ENCODE results near the gene LLCFC1. TPM values are rescaled to one million over a fixed set of nuclear protein-coding genes. Genes with fewer than 3 reads are reported as not detected.

The LLCFC1 gene
- total and polyA plus RNA-seq, 2 of the 13 experiments (the other 11 are each of a cell fraction or from before 2014, with no cell fraction given): not detected

DNA sequence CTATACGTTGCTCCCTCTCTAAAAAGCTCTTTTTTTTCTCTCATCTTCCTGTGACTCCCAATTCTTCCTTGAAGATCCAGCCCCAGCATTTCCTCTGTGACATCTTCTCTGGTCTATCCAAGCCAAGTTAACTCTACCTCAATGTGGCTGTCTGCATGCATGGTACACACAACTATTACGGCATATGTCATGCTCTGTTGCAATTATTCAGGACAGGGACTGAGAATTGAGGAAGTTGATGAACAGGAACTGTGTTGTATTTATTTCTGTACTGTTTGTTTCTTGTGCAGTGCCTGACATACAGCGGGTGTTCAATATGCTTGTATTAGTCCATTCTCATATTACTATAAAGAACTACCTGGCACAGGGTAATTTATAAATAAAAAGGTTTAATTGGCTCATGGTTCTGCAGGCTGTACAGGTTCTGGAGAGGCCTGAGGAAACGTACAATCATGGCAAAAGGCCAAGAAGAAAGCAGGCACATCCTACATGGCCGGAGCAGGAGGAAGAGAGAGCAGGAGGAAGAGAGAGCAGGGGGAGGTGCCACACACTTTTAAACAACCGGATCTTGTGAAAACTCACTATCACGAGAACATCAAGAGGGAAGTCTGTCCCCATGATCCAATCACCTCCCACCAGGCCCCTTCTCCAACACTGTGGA, 12.1 kb upstream of the LLCFC1 start (continued):
- TF ChIP-seq ZBTB3 (CRISPR knock-in tag; IDR thresholded peaks at IDR 0.05; ENCODE audit: borderline replicate concordance, low read depth): no peak

DNA sequence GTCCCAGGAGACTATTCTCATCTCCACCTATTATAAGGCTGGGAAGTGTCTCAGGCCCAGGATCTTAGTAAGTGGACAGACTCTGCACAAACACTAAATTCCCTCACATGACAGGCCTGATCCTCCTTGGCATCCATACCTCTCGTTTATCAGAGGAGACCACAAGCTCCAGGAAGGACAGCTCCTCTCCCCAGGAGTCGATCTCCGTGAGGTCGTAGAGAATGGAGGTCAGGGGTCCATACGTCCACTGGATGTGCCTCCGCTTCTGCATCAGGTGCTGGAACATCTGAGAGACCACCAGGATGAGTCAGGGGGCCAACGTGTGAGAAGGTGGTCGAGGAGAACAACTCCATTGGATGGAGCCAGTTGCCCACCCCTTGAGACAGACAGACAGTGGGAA, 11.3 kb upstream of the LLCFC1 start:
- in situ Hi-C loops (cut with HindIII; ENCODE audit: extremely low pct_ligation_motif_present, low pct_unique_long_range_greater_than_20kb) (no loop called here), intact Hi-C loops (cut with micrococcal nuclease; ENCODE audit: unreplicated experiment) (no loop called here)
- Histone ChIP-seq H3K4me2 (ENCODE audit: low read depth, low read length) (no peak overlapping the region), H3K36me3 (replicated peaks in 1 of 2; ENCODE audit: control insufficient read depth in 1 of 2, insufficient read depth in 2 of 2, low read length in 2 of 2) (no peaks in the 10 kb centered on the region), H3K27me3 (ENCODE audit: control insufficient read depth in 1 of 2, insufficient read depth in 2 of 2, low read length in 2 of 2) (no peaks in the 10 kb centered on the region), H3K9me3 (ENCODE audit: low read length) (no peaks in the 10 kb centered on the region), H3K4me3 (replicated peaks in 1 of 3; ENCODE audit: insufficient read depth in 1 of 3, low read depth in 2 of 3, low read length in 3 of 3) (no peak overlapping the region), H3K27ac (ENCODE audit: extremely low read length, insufficient read depth, low read length) (no peak overlapping the region), H4K20me1 (ENCODE audit: insufficient read depth, low read length) (no peaks in the 10 kb centered on the region), H3K79me2 (ENCODE audit: insufficient read depth, low read length) (no peaks in the 10 kb centered on the region), H3K9ac (ENCODE audit: insufficient read depth, low read depth, low read length) (no peak overlapping the region), H2AFZ (ENCODE audit: low read length) (no peak overlapping the region), H3K4me1 (ENCODE audit: insufficient read depth, low read length) (no peaks in the 10 kb centered on the region)
- ATAC-seq (no peak), FAIRE-seq (no peak), DNase-seq (ENCODE audit: low spot score) (no peak)
- BruUV-seq (replicated peaks): no TSS peak
- WGBS (ENCODE audit: low lambda C conversion rate): 3% methylated on average over 6 of the region's 8 CpGs
- POLR2A ChIA-PET: no interaction called here
- CTCF ChIA-PET (ENCODE audit: low intra/inter-chr PET ratio, low total read pairs): no interaction called here
- TF ChIP-seq FOXK1 (CRISPR knock-in tag; IDR thresholded peaks at IDR 0.05; ENCODE audit: borderline replicate concordance, low read depth): no peak
- no peak for TF ChIP-seq NFIC (IDR thresholded peaks at IDR 0.05; ENCODE audit: low read length)
- no peak for TF ChIP-seq ATM (IDR thresholded peaks at IDR 0.05; ENCODE audit: borderline replicate concordance)
- TF ChIP-seq ZNF367 (CRISPR knock-in tag; IDR thresholded peaks at IDR 0.05; ENCODE audit: borderline replicate concordance): no peak
- TF ChIP-seq, protein P1, sequence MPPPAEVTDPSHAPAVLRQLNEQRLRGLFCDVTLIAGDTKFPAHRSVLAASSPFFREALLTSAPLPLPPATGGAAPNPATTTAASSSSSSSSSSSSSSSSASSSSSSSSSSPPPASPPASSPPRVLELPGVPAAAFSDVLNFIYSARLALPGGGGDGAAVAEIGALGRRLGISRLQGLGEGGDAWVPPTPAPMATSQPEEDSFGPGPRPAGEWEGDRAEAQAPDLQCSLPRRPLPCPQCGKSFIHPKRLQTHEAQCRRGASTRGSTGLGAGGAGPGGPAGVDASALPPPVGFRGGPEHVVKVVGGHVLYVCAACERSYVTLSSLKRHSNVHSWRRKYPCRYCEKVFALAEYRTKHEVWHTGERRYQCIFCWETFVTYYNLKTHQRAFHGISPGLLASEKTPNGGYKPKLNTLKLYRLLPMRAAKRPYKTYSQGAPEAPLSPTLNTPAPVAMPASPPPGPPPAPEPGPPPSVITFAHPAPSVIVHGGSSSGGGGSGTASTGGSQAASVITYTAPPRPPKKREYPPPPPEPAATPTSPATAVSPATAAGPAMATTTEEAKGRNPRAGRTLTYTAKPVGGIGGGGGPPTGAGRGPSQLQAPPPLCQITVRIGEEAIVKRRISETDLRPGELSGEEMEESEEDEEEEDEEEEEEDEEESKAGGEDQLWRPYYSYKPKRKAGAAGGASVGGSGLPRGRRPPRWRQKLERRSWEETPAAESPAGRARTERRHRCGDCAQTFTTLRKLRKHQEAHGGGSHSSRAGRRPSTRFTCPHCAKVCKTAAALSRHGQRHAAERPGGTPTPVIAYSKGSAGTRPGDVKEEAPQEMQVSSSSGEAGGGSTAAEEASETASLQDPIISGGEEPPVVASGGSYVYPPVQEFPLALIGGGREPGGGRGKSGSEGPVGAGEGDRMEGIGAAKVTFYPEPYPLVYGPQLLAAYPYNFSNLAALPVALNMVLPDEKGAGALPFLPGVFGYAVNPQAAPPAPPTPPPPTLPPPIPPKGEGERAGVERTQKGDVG (CRISPR knock-in tag; IDR thresholded peaks at IDR 0.05; ENCODE audit: borderline replicate concordance): no peak
- no peak for TF ChIP-seq ZNF12 (CRISPR knock-in tag; IDR thresholded peaks at IDR 0.05)
- TF ChIP-seq, protein P2, sequence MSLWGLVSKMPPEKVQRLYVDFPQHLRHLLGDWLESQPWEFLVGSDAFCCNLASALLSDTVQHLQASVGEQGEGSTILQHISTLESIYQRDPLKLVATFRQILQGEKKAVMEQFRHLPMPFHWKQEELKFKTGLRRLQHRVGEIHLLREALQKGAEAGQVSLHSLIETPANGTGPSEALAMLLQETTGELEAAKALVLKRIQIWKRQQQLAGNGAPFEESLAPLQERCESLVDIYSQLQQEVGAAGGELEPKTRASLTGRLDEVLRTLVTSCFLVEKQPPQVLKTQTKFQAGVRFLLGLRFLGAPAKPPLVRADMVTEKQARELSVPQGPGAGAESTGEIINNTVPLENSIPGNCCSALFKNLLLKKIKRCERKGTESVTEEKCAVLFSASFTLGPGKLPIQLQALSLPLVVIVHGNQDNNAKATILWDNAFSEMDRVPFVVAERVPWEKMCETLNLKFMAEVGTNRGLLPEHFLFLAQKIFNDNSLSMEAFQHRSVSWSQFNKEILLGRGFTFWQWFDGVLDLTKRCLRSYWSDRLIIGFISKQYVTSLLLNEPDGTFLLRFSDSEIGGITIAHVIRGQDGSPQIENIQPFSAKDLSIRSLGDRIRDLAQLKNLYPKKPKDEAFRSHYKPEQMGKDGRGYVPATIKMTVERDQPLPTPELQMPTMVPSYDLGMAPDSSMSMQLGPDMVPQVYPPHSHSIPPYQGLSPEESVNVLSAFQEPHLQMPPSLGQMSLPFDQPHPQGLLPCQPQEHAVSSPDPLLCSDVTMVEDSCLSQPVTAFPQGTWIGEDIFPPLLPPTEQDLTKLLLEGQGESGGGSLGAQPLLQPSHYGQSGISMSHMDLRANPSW (CRISPR knock-in tag; IDR thresholded peaks at IDR 0.05; ENCODE audit: borderline replicate concordance): no peak
- TF ChIP-seq PAF1 (CRISPR knock-in tag; IDR thresholded peaks at IDR 0.05): no peak
- no peak for TF ChIP-seq SP140L (CRISPR knock-in tag; IDR thresholded peaks at IDR 0.05; ENCODE audit: borderline replicate concordance)
- no peak for TF ChIP-seq REL (CRISPR knock-in tag; conservative IDR thresholded peaks at IDR 0.05)
- no peak for TF ChIP-seq TMF1 (CRISPR knock-in tag; IDR thresholded peaks at IDR 0.05; ENCODE audit: low read depth)
- no peak for TF ChIP-seq HNF4G (IDR thresholded peaks at IDR 0.05; ENCODE audit: borderline replicate concordance, low read depth, low read length)
- no peak for TF ChIP-seq HNF4G (CRISPR knock-in tag; IDR thresholded peaks at IDR 0.05; ENCODE audit: borderline replicate concordance, low read depth)
- no peak for TF ChIP-seq NPAS2 (CRISPR knock-in tag; IDR thresholded peaks at IDR 0.05; ENCODE audit: borderline replicate concordance)
- TF ChIP-seq NBN (conservative IDR thresholded peaks at IDR 0.05): no peak
- TF ChIP-seq RNF2 (conservative IDR thresholded peaks at IDR 0.05; ENCODE audit: low read depth): no peak
- TF ChIP-seq ZNF589 (CRISPR knock-in tag; conservative IDR thresholded peaks at IDR 0.05): no peak
- no peak for TF ChIP-seq ZNF326 (CRISPR knock-in tag; IDR thresholded peaks at IDR 0.05; ENCODE audit: borderline replicate concordance)

Data from HepG2 (cell line).